Measurements from ENCODE around the gene KIF1C.

KIF1C gene

DNA sequence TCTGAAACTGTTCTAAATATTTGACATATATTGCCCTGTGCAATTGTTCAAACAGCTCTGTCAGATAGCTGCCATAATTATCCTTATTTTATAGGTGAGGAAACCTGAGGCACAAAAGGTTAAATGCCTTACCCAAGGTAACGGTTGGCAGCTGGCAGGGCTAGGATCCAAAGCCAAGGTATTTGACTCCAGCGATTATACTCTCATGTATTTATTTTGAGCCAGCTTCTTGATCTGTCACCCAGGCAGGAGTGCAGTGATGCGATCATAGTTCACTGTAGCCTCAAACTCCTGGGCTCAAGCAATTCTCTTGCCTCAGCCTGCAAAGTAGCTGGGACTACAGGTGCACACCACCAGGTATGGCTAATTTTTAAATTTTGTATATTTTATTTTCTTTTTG, 39.6 kb upstream of the KIF1C start:
- ChIA-PET CTCF (interaction anchor here (0.6 to 1.2 kb wide), 3 partner anchors 8 to 104 kb away, joined by 3 to 6 read pairs (median 5); no protein-coding TSS in a partner anchor), POLR2A (interaction anchor here (0.6 to 17.9 kb wide), 6 partner anchors 9 to 35 kb away, joined by 3 to 358 read pairs (median 4); partner anchors contain the start of genes PFN1, RNF167, SLC25A11 and SPAG7)
- H3K4me3 ChIP-seq (ENCODE audit: low read depth, low read length) = no peak overlapping the region
- no peaks in the 10 kb centered on the region for H3K9me3 ChIP-seq (ENCODE audit: control insufficient read depth, insufficient read depth, low read depth, low read length)
- peaks cover 0 to 12% of the 10 kb centered on the region in 2 experiments; a peak in 2 of 3 replicates for H3K36me3 ChIP-seq (ENCODE audit: control insufficient read depth in 2 of 2, insufficient read depth in 1 of 2, low read length in 2 of 2)
- H3K4me1 ChIP-seq (ENCODE audit: control insufficient read depth, insufficient read depth, low read length) = no peaks in the 10 kb centered on the region
- no peak overlapping the region for H3K27ac ChIP-seq (ENCODE audit: extremely low read depth, low read depth, low read length)
- TF ChIP-seq ZNF121 (tag by site-specific recombination; IDR thresholded peaks at IDR 0.05) (no peak), MEIS1 (CRISPR knock-in tag; IDR thresholded peaks at IDR 0.05; ENCODE audit: borderline replicate concordance) (no peak), HOXD13 (CRISPR knock-in tag; IDR thresholded peaks at IDR 0.05; ENCODE audit: borderline replicate concordance) (no peak), ZNF776 (tag by site-specific recombination; IDR thresholded peaks at IDR 0.05; ENCODE audit: borderline replicate concordance) (no peak), SCRT2 (tag by site-specific recombination; IDR thresholded peaks at IDR 0.05) (no peak), ZNF560 (tag by site-specific recombination; IDR thresholded peaks at IDR 0.05; ENCODE audit: borderline replicate concordance) (no peak), ZNF48 (tag by site-specific recombination; IDR thresholded peaks at IDR 0.05) (no peak)

DNA sequence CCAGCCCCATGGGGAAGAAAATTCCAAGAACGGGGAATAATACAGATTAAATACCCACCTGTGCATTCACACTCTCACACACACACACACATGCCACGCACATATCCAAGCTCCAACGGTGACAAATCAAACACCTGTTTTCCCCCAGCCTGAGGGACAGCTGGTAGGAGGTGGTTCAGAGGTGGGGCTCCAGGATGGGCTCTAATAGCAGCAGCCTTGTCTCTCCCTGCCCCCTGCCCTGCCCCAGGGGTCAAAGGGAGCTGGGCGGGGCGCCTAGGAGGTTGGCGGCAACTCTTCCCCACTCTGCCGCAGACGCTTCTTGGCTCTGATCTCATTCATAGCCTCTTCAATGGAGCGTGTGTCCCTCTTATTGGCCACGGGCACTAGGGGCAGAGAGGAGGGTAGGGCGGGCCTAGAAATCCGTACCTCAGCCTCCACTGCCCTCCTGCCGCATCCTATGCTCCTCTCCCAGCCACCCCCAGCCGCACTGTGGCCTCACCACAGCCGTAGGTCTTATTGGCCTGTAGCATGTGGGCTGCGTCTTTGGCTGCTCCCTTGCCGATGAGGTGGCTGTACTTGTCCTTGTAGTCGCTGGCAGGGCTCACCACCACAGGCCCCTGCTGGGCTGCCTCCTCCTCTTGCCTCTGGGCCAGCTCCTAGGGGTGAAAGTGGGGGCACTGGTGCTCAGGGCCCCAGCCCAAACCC, 38.3 kb upstream of the KIF1C start:
- CTCF ChIA-PET = interaction anchor here (0.6 to 0.7 kb wide), 2 partner anchors 20 to 732 kb away, joined by 3 read pairs; partner anchors contain the start of gene SLC25A11
- Histone ChIP-seq H3K36me3 (ENCODE audit: control insufficient read depth in 2 of 2, insufficient read depth in 1 of 2, low read length in 2 of 2) (peaks cover 0 to 12% of the 10 kb centered on the region in 2 experiments; a peak in 2 of 3 replicates), H3K4me3 (ENCODE audit: low read depth, low read length) (no peak overlapping the region), H3K27ac (ENCODE audit: extremely low read depth, low read depth, low read length) (no peak overlapping the region), H3K4me1 (ENCODE audit: control insufficient read depth, insufficient read depth, low read length) (no peaks in the 10 kb centered on the region), H3K9me3 (ENCODE audit: control insufficient read depth, insufficient read depth, low read depth, low read length) (no peaks in the 10 kb centered on the region)
- POLR2A ChIA-PET = interaction anchor here (1.0 to 17.9 kb wide), 3 partner anchors 8 to 11 kb away, joined by 3 to 358 read pairs (median 3); partner anchors contain the start of genes ENO3, PFN1 and SPAG7
- TF ChIP-seq KLF10 (tag by site-specific recombination; IDR thresholded peaks at IDR 0.05) (no peak), ZNF571 (tag by site-specific recombination; IDR thresholded peaks at IDR 0.05) (no peak), ZNF24 (tag by site-specific recombination; IDR thresholded peaks at IDR 0.05) (no peak), ZNF549 (tag by site-specific recombination; IDR thresholded peaks at IDR 0.05) (no peak), ZNF140 (tag by site-specific recombination; IDR thresholded peaks at IDR 0.05) (no peak), HOXA7 (CRISPR knock-in tag; IDR thresholded peaks at IDR 0.05; ENCODE audit: borderline replicate concordance) (no peak)
- TF ChIP-seq, protein P1, sequence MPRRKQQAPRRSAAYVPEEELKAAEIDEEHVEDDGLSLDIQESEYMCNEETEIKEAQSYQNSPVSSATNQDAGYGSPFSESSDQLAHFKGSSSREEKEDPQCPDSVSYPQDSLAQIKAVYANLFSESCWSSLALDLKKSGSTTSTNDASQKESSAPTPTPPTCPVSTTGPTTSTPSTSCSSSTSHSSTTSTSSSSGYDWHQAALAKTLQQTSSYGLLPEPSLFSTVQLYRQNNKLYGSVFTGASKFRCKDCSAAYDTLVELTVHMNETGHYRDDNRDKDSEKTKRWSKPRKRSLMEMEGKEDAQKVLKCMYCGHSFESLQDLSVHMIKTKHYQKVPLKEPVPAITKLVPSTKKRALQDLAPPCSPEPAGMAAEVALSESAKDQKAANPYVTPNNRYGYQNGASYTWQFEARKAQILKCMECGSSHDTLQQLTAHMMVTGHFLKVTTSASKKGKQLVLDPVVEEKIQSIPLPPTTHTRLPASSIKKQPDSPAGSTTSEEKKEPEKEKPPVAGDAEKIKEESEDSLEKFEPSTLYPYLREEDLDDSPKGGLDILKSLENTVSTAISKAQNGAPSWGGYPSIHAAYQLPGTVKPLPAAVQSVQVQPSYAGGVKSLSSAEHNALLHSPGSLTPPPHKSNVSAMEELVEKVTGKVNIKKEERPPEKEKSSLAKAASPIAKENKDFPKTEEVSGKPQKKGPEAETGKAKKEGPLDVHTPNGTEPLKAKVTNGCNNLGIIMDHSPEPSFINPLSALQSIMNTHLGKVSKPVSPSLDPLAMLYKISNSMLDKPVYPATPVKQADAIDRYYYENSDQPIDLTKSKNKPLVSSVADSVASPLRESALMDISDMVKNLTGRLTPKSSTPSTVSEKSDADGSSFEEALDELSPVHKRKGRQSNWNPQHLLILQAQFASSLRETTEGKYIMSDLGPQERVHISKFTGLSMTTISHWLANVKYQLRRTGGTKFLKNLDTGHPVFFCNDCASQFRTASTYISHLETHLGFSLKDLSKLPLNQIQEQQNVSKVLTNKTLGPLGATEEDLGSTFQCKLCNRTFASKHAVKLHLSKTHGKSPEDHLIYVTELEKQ (tag by site-specific recombination; IDR thresholded peaks at IDR 0.05; ENCODE audit: borderline replicate concordance) = no peak
- TF ChIP-seq, protein P2, sequence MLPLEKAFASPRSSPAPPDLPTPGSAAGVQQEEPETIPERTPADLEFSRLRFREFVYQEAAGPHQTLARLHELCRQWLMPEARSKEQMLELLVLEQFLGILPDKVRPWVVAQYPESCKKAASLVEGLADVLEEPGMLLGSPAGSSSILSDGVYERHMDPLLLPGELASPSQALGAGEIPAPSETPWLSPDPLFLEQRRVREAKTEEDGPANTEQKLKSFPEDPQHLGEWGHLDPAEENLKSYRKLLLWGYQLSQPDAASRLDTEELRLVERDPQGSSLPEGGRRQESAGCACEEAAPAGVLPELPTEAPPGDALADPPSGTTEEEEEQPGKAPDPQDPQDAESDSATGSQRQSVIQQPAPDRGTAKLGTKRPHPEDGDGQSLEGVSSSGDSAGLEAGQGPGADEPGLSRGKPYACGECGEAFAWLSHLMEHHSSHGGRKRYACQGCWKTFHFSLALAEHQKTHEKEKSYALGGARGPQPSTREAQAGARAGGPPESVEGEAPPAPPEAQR (tag by site-specific recombination; IDR thresholded peaks at IDR 0.05) = no peak
